ENCODE results near the gene RBBP4.

DNA sequence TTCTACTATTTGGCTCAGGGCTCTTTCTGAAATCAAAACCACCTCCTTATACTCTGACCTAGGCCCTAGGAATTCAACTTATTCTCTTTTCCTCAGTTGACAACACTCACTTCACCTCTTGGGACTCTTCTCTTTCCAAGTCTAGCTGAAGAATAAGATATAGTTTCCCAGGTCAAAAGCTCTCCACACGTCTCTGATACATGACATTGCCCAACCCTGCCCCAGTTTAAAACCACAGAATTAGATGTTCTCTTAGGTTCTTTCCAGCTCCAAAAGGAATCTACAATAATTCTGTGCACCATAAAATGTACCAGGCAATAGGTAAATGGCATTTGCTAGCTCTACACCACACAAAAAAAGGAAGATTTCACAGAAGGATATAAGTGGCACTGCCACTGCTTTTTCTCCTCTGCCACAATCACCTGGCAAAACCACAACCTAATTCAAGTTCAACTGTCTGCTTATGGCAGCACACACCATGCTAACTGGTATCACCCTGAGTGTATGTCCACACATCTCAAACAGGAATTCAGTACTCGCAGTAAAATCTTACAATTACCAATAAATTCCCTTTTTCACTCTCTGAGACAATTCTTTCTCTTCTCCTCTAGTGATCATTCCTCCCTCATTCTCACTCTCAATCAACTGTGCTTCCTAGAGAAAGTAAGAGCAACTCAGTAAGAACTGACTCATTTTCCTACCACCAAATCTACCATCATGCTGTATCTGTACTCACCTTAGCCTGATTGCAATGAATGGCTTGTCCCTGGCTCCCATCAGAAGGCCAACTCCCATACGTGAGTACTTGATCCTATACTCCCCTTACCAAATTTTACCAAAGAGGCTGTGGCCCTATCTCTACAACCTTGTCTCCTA lies 28.0 kb upstream of the RBBP4 start:
- no peak for TF ChIP-seq EZH2 (IDR thresholded peaks at IDR 0.05; ENCODE audit: insufficient read depth, low read length)
- TF ChIP-seq, protein P1, sequence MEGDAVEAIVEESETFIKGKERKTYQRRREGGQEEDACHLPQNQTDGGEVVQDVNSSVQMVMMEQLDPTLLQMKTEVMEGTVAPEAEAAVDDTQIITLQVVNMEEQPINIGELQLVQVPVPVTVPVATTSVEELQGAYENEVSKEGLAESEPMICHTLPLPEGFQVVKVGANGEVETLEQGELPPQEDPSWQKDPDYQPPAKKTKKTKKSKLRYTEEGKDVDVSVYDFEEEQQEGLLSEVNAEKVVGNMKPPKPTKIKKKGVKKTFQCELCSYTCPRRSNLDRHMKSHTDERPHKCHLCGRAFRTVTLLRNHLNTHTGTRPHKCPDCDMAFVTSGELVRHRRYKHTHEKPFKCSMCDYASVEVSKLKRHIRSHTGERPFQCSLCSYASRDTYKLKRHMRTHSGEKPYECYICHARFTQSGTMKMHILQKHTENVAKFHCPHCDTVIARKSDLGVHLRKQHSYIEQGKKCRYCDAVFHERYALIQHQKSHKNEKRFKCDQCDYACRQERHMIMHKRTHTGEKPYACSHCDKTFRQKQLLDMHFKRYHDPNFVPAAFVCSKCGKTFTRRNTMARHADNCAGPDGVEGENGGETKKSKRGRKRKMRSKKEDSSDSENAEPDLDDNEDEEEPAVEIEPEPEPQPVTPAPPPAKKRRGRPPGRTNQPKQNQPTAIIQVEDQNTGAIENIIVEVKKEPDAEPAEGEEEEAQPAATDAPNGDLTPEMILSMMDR (IDR thresholded peaks at IDR 0.05; ENCODE audit: insufficient read depth, low read depth, low read length), result no peak
